ENCODE results near the gene LGALS1.
A peak's percentile ranks its signal among the peaks of the same experiment; 100 is the strongest.
"Not testable (repeated sequence)": the region's sequence is repeated elsewhere in the genome, so short reads cannot be mapped to it uniquely, and the experiment has no call there.

Gene LGALS1

GRCh38 chr22:37692627-37693285 lies 17.3 kb downstream of the LGALS1 start:
- no peak for DNase-seq

- DNase-seq = not testable (repeated sequence)
Measured at GRCh38 chr22:37694131-37694530, 18.7 kb downstream of the LGALS1 start.

DNA sequence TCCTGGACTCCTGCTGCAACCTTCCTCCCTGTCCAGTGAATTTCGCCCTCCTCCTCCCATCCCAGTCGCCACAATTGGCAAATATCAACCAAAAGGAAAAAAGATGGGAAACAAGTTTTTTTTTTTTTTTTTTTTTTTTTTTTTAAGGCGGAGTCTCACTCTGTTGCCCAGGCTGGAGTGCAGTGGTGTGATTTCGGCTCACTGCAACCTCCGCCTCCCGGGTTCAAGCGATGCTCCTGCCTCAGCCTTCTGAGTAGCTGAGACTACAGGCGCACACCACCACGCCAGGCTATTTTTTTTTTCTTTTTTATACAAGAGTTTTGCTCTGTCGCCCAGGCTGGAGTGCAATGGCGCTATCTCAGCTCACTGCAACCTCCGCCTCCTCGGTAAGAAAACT lies 20.8 kb downstream of the LGALS1 start:
- DNase-seq = not testable (repeated sequence)

- DNase-seq = peak; percentile 83
Measured at GRCh38 chr22:37696657-37697537, 21.5 kb downstream of the LGALS1 start, which contains the start of gene TRIOBP. TSS of gene TRIOBP (plus strand) at chr22:37697048. CDS start at chr22:37701366, 4,318 bp downstream.

DNA sequence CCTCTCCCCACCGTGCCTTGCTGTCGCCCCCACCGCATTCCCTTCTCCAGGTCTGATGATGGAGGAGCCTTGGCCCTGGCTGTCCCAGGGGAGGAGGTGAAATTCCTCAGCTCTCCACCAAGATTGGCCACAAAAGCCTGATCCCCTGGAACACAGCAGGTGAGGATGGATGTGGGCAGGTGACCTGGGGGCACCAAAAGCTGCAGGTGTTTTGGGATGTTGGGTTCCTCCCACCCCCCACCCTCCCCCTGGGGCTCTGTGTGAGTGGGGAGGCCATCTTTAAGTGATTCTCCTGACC lies 22.1 kb downstream of the LGALS1 start:
- DNase-seq = no peak

GRCh38 chr22:37701141-37701786 lies 25.8 kb downstream of the LGALS1 start:
- no peak for DNase-seq

GRCh38 chr22:37703906-37704305 lies 28.5 kb downstream of the LGALS1 start:
- DNase-seq = no peak

GRCh38 chr22:37704645-37705044 lies 29.2 kb downstream of the LGALS1 start:
- no peak for DNase-seq

GRCh38 chr22:37705205-37705604 lies 29.8 kb downstream of the LGALS1 start:
- DNase-seq = no peak

DNA sequence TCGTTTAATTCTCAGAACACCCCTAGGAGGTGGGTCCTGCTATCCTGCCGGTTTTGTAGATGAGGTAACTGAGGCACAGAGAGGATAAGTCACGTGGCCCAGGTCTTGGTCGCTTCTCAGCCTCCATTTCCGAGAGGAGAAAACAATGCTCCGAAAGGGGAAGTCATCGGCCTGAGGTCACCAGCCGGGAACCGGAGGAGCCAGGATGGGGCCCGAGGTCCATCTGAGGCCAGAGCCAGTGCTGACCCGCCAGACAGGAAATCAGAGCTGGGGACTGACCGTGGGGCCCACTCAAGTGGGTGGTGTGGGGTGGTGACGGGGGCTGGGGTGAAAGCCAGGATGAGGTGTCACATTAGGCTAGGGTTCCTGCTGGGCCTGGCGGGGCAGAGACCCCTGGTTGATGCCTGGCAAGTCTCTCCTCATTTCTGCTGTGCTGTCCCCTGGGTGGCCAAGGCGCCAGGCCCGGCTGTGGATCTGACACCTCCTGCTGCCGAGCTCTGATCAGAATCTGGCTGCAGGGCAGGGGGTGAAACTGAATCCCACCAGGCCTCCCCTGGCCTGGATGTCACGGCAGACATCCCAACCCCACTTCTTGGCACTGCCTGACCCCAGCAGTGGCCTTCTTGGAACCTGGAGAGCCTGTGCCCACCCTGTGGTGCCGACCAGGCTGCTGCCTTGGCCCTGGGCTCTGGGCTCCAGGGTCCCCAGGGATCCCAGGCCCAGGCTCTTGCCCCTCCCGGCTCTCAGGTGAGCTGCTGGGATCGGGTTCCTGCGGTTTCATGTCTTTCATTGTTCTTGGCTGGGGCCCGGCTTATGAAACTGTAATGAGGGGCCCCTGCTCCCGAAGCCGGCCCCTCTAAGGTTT lies 33.4 kb downstream of the LGALS1 start:
- DNase-seq = no peak

DNA sequence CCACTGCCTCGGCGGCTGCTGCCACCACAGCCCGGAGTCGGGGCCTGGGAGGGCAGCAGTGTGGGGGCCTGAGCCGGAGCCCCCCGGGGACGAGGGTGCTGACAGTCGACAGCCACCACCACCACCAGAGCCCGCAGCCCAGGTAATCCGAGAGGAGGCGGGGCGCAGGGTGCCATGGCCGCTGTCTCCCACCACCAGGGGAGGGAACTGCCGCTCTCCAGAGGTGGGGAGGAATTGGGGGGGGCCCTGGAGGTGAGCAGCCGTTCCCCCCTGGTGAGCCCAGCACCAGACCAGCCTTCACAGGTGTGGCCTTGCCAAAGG lies 34.0 kb downstream of the LGALS1 start:
- no peak for DNase-seq

DNA sequence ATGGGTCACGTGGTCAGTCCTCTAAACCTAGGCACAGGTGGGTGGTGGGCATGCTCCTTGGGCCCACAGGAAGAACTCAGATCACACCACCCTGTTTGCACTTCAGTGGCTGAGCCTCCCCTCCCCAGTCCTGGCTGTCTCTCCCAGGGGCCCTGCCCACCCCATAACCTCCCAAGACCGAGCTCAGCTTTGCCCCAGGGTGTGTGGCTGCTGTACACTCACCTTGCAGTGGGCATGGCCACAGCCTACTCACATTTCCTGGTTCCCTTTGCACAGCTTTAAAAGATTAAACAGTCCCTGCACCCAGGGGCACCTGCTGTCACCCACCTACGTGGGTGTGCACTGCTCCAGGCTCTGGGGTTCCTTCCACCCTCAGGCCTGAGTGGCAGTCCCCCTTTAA lies 35.2 kb downstream of the LGALS1 start:
- no peak for DNase-seq

DNA sequence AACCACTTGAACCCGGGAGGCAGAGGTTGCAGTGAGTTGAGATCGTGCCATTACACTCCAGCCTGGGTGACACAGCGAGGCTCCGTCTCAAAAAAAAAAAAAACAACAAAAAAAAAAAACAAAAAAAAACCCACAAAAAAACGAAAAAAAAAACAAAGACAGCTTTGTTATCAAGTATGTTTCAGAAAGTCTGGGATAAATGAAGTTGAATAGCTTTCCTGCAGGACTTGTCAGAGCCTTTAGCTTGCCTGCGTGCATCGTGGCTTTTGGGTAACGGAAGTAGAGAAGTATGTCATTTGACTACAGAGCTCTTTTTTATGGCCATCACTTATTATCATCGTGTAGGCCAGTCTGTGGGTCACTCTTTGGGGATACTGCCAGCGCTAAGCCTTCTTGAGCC lies 36.1 kb downstream of the LGALS1 start:
- no peak for DNase-seq

GRCh38 chr22:37713761-37714160 lies 38.3 kb downstream of the LGALS1 start:
- no peak for DNase-seq

DNA sequence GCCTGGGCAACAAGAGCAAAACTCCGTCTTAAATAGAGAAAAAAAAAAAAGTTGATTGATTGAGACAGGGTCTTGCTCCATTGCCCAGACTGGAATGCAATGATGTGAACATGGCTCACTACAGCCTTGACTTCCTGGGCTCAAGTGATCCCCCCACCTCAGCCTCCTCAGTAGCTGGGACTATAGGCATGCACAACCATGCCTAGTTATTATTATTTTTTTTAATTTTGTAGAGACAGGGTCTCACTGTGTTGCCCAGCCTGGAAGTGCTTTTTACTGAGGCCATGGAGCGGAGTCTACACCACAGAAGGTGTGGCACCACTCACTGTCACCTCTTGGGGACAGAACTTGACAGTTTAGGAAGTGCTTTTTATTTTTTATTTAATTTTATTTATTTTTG lies 39.2 kb downstream of the LGALS1 start:
- DNase-seq = no peak

- DNase-seq = no peak
Measured at GRCh38 chr22:37715760-37716159, 40.3 kb downstream of the LGALS1 start.

GRCh38 chr22:37716708-37717107 lies 41.3 kb downstream of the LGALS1 start:
- no peak for DNase-seq

DNA sequence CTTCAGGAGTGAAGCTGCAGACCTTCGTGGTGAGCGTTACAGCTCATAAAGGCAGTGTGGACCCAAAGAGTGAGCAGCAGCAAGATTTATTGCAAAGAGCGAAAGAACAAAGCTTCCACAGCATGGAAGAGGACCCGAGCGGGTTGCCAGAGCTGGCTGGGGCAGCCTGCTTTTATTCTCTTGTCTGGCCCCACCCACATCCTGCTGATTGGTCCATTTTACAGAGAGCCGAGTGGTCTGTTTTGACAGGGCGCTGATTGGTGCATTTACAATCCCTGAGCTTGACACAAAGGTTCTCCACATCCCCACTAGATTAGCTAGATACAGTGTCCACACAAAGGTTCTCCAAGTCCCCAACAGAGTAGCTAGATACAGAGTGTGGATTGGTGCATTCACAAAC lies 41.8 kb downstream of the LGALS1 start:
- not testable (repeated sequence) for DNase-seq

DNA sequence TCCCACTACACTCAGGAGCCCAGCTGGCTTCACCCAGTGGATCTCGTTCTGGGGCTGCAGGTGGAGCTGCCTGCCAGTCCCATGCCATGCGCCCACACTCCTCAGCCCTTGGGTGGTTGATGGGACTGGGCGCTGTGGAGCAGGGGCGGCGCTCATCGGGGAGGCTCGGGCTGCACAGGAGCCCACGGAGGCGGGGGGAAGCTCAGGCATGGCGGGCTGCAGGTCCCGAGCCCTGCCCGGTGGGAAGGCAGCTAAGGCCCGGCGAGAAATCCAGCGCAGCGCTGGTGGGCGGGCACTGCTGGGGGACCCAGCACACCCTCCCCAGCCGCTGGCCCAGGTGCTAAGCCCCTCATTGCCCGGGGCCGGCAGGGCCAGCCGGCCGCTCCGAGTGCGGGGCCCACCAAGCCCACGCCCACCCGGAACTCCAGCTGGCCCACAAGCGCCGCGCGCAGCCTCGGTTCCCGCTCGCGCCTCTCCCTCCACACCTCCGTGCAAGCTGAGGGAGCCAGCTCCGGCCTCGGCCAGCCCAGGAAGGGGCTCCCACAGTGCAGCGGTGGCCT lies 42.4 kb downstream of the LGALS1 start:
- DNase-seq = not testable (repeated sequence)

GRCh38 chr22:37725551-37726240 lies 50.3 kb downstream of the LGALS1 start:
- DNase-seq = no peak

- DNase-seq = no peak
Measured at GRCh38 chr22:37726241-37726887, 50.9 kb downstream of the LGALS1 start.

- no peak for DNase-seq
Measured at GRCh38 chr22:37728620-37729019, 53.2 kb downstream of the LGALS1 start.
